DMS79 (cell line): ENCODE measurements around the gene CFAP46.
"Not testable (repeated sequence)": the region's sequence is repeated elsewhere in the genome, so short reads cannot be mapped to it uniquely, and the experiment has no call there.

ENCODE experiments used
- DNase-seq: peaks from one replicate; lab custom pipeline; 2025; lab: John Stamatoyannopoulos, UW

Gene CFAP46

GRCh38 chr10:132943791-132944404 is 1.5 kb upstream of the CFAP46 start:
- no peak for DNase-seq

GRCh38 chr10:132943058-132943790 is 854 bp upstream of the CFAP46 start:
- DNase-seq, result no peak

- DNase-seq, result no peak
These were observed 724 bp downstream of the CFAP46 start for GRCh38 chr10:132941640-132942051.

GRCh38 chr10:132940791-132941465 is 1.4 kb downstream of the CFAP46 start:
- no peak for DNase-seq

- no peak for DNase-seq
These were observed 2.2 kb downstream of the CFAP46 start for GRCh38 chr10:132939957-132940790.

GRCh38 chr10:132939378-132939955 is 2.9 kb downstream of the CFAP46 start:
- DNase-seq, result no peak

- DNase-seq, result no peak
These were observed 3.7 kb downstream of the CFAP46 start for GRCh38 chr10:132938472-132939339.

GRCh38 chr10:132937861-132938260 is 4.5 kb downstream of the CFAP46 start:
- DNase-seq, result no peak

GRCh38 chr10:132934953-132935352 is 7.4 kb downstream of the CFAP46 start:
- no peak for DNase-seq

GRCh38 chr10:132933308-132934042 is 8.9 kb downstream of the CFAP46 start:
- DNase-seq, result no peak

- no peak for DNase-seq
These were observed 9.7 kb downstream of the CFAP46 start for GRCh38 chr10:132932461-132933307.

GRCh38 chr10:132931258-132932250 is 10.8 kb downstream of the CFAP46 start:
- DNase-seq, result not testable (repeated sequence)

GRCh38 chr10:132930701-132931100 is 11.7 kb downstream of the CFAP46 start:
- DNase-seq, result not testable (repeated sequence)

- no peak for DNase-seq
These were observed 12.3 kb downstream of the CFAP46 start for GRCh38 chr10:132929953-132930548.

GRCh38 chr10:132929480-132929879 is 12.9 kb downstream of the CFAP46 start:
- DNase-seq, result no peak

- DNase-seq, result no peak
These were observed 14.1 kb downstream of the CFAP46 start for GRCh38 chr10:132928261-132928660.

- no peak for DNase-seq
These were observed 14.5 kb downstream of the CFAP46 start for GRCh38 chr10:132927824-132928223.
